Measurements from ENCODE around the gene DLG2.
A peak's percentile ranks its signal among the peaks of the same experiment; 100 is the strongest.

Gene DLG2

GRCh38 chr11:84295815-84296214 is 1331.3 kb downstream of the DLG2 start:
- H3K4me1 ChIP-seq (ENCODE audit: low read length) = peaks cover 13% of the 10 kb centered on the region
- H3K27me3 ChIP-seq (ENCODE audit: low read depth, low read length) = no peaks in the 10 kb centered on the region
- H2AFZ ChIP-seq (ENCODE audit: low read depth, low read length) = peak overlapping the region; percentile 48; the same call in 1 of the 2 replicates
- H3K27ac ChIP-seq (ENCODE audit: low read length) = no peak overlapping the region
- no peak overlapping the region for H3K4me3 ChIP-seq (ENCODE audit: low read length)
- no peaks in the 10 kb centered on the region for H3K9me3 ChIP-seq (ENCODE audit: insufficient read depth, low read length)
- H3K9ac ChIP-seq (ENCODE audit: low read length) = no peak overlapping the region
- H3K4me2 ChIP-seq (ENCODE audit: low read length) = peak overlapping the region; percentile 28
- H3K36me3 ChIP-seq (replicated peaks; ENCODE audit: low read depth, low read length) = no peaks in the 10 kb centered on the region
- no peaks in the 10 kb centered on the region for H3K79me2 ChIP-seq (ENCODE audit: low read length)
- TF ChIP-seq EZH2phosphoT487 (IDR thresholded peaks at IDR 0.05; ENCODE audit: low read depth) (no peak), CTCF (IDR thresholded peaks at IDR 0.05; ENCODE audit: low read depth, low read length) (no peak)
- no peaks in the 10 kb centered on the region for H4K20me1 ChIP-seq (ENCODE audit: insufficient read depth, low read length)

- H3K9ac ChIP-seq (ENCODE audit: low read length) = no peak overlapping the region
- H3K27ac ChIP-seq (ENCODE audit: low read length) = no peak overlapping the region
- H3K27me3 ChIP-seq (ENCODE audit: low read depth, low read length) = no peaks in the 10 kb centered on the region
- H3K4me1 ChIP-seq (ENCODE audit: low read length) = peaks cover 39% of the 10 kb centered on the region
- H3K9me3 ChIP-seq (ENCODE audit: insufficient read depth, low read length) = peaks cover 6% of the 10 kb centered on the region; the same call in 1 of the 2 replicates
- no peaks in the 10 kb centered on the region for H4K20me1 ChIP-seq (ENCODE audit: insufficient read depth, low read length)
- no peak overlapping the region for H2AFZ ChIP-seq (ENCODE audit: low read depth, low read length)
- TF ChIP-seq EZH2phosphoT487 (IDR thresholded peaks at IDR 0.05; ENCODE audit: low read depth) (no peak), CTCF (IDR thresholded peaks at IDR 0.05; ENCODE audit: low read depth, low read length) (no peak)
- H3K79me2 ChIP-seq (ENCODE audit: low read length) = no peaks in the 10 kb centered on the region
- H3K36me3 ChIP-seq (replicated peaks; ENCODE audit: low read depth, low read length) = peaks cover 9% of the 10 kb centered on the region
- no peak overlapping the region for H3K4me3 ChIP-seq (ENCODE audit: low read length)
- H3K4me2 ChIP-seq (ENCODE audit: low read length) = no peak overlapping the region
These were observed 1334.2 kb downstream of the DLG2 start for GRCh38 chr11:84292955-84293354.

- no peak overlapping the region for H3K4me3 ChIP-seq (ENCODE audit: low read length)
- no peak overlapping the region for H3K9ac ChIP-seq (ENCODE audit: low read length)
- TF ChIP-seq CTCF (IDR thresholded peaks at IDR 0.05; ENCODE audit: low read depth, low read length) (no peak), EZH2phosphoT487 (IDR thresholded peaks at IDR 0.05; ENCODE audit: low read depth) (no peak)
- H3K4me1 ChIP-seq (ENCODE audit: low read length) = peaks cover 39% of the 10 kb centered on the region
- no peaks in the 10 kb centered on the region for H3K79me2 ChIP-seq (ENCODE audit: low read length)
- no peaks in the 10 kb centered on the region for H4K20me1 ChIP-seq (ENCODE audit: insufficient read depth, low read length)
- H3K4me2 ChIP-seq (ENCODE audit: low read length) = no peak overlapping the region
- no peak overlapping the region for H2AFZ ChIP-seq (ENCODE audit: low read depth, low read length)
- no peaks in the 10 kb centered on the region for H3K27me3 ChIP-seq (ENCODE audit: low read depth, low read length)
- no peak overlapping the region for H3K27ac ChIP-seq (ENCODE audit: low read length)
- peaks cover 9% of the 10 kb centered on the region for H3K36me3 ChIP-seq (replicated peaks; ENCODE audit: low read depth, low read length)
- H3K9me3 ChIP-seq (ENCODE audit: insufficient read depth, low read length) = peaks cover 6% of the 10 kb centered on the region; the same call in 1 of the 2 replicates
These were observed 1335.1 kb downstream of the DLG2 start for GRCh38 chr11:84292006-84292405.

- Histone ChIP-seq H3K4me1 (ENCODE audit: low read length) (peaks cover 42% of the 10 kb centered on the region), H2AFZ (ENCODE audit: low read depth, low read length) (no peak overlapping the region), H3K4me3 (ENCODE audit: low read length) (no peak overlapping the region), H3K27ac (ENCODE audit: low read length) (peak overlapping the region; percentile 90), H3K4me2 (ENCODE audit: low read length) (peak overlapping the region; percentile 71), H3K9ac (ENCODE audit: low read length) (no peak overlapping the region), H3K9me3 (ENCODE audit: insufficient read depth, low read length) (peaks cover 6% of the 10 kb centered on the region; the same call in 1 of the 2 replicates), H4K20me1 (ENCODE audit: insufficient read depth, low read length) (no peaks in the 10 kb centered on the region), H3K27me3 (ENCODE audit: low read depth, low read length) (no peaks in the 10 kb centered on the region), H3K79me2 (ENCODE audit: low read length) (no peaks in the 10 kb centered on the region), H3K36me3 (replicated peaks; ENCODE audit: low read depth, low read length) (peaks cover 9% of the 10 kb centered on the region)
- no peak for TF ChIP-seq CTCF (IDR thresholded peaks at IDR 0.05; ENCODE audit: low read depth, low read length)
- no peak for TF ChIP-seq EZH2phosphoT487 (IDR thresholded peaks at IDR 0.05; ENCODE audit: low read depth)
These were observed 1336.5 kb downstream of the DLG2 start for GRCh38 chr11:84290647-84291046.
